Measurements from ENCODE around the gene SHC2.

SHC2 gene

DNA sequence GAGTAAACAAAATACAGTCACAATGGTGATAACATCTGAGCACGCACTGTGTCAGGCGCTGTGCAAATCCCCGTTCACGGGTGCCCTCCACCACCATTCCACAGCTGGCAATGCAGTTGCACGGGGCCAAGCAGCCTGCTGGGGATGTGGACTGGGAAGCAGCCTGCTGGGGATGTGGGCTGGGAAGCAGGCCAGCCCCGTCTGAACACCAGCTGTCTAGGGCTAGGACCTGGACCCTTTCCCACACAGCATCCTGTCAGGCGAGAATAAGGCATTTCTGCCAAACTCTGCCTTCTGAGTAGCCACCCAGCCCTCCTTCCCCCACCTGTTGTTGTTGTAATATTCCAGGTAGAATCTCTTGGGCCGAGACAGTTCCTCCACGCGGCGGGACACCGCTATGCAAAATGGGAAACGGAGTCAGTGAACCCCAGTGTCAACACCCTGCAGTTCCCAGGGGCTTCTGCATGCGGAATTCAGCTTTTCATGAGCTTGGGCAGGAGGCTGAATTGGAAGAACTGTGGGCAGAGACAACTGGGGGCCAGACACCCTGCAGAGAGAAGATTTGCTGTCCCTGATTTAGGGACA is 88.4 kb downstream of the SHC2 start:
- no peak for DNase-seq (ENCODE audit: low spot score)

- DNase-seq (ENCODE audit: low spot score): no peak
These were observed 89.2 kb downstream of the SHC2 start for GRCh38 chr19:371501-372168.

DNA sequence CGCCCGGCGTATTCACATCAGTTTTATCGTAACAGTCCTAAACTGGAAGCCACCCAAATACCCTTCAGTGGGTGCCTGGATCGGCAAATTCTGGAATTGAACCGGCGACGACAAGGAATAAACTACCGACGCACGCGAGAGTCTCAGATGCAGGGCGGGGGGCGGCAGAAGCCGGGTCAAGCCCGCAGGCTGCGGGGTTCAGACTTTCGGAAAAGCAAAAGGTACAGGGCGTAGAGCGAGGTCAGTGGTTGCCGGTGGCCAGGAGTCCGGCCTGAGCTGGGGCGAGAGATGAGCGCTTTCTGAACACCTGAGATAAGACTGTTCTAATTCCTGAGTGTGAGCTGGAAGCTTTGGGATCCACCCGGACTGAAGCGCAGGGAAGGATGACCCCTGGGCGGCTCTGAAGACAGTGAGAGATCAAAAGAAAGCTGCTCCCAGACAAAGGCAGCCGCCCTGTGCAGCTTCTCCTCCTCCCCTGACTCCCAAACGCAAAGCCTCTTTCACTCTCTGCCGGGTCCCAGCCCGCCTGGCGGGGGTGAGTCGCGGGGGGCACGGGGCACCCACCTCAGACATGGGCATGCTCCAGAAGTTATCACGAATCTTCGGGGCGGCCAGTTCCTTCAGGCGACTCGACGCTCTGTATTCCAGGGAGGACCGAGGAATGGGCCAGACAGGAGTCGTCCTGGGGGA is 90.0 kb downstream of the SHC2 start:
- DNase-seq (ENCODE audit: low spot score): no peak

DNA sequence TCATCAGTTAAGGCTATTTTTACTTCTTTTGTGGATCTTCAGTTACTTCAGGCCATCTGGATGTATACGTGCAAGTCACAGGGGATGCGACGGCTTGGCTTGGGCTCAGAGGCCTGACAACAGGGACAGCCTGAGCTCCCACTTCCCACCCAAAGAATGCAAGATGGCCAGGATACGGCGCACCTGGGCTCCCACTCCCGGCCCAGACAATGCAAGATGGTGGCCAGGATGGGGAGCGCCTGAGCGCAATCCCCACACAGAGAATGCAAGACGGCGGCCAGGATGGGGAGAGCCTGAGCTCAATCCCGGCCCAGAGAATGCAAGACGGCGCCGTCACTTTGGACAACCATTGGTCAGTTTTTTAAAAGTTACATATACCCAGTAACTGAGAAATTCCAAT is 91.0 kb downstream of the SHC2 start:
- no peak for DNase-seq (ENCODE audit: low spot score)

DNA sequence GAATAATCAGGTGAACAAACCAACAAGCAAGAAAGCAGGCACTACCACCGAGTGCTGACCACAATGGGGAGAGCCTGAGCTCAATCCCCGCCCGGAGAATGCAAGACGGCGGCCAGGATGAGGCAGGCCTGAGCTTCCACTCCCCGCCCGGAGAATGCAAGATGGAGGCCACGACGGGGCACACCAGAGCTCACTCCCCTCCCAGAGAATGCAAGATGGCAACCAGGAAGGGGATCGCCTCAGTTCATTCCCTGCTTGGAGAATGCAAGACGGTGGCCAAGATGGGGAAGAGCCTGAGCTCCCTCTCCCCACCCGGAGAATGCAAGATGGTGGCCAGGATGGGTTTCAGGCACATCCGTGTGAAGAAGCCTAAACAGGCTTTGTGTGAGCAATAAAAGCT is 91.6 kb downstream of the SHC2 start:
- no peak for DNase-seq (ENCODE audit: low spot score)

GRCh38 chr19:368630-369024 is 92.2 kb downstream of the SHC2 start:
- no peak for DNase-seq (ENCODE audit: low spot score)

DNA sequence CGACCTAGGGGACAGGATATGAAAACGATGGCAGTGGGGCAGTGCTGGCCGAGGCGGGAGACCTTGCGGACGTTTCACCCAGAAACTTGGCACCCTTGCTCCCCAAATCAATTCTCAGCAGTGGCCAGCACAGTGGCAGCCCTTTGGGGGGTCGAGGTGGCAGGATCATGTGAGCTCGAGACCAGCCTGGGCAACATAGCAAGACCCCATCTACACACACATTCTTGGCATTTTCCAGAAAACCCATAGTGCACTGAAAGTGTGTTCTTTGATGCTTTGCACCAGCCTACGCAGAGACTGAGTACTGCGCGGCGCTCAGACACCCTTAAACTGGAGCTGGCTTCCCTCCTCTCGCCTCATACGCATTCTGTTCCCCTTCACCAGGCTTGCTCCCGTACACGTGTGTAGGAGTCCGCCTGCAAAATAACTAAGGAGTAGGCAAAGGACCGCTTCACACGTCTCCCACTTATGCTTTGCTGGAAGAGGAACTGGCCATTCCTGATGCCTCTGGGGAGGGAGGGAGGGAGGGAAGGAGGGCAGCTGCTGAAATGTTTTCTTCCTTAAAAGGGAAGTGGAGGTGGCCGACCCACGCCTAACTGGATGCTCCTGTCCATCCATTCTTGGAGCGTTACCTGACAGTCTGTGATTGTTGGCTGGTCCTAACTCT is 92.7 kb downstream of the SHC2 start:
- DNase-seq (ENCODE audit: low spot score): no peak

DNA sequence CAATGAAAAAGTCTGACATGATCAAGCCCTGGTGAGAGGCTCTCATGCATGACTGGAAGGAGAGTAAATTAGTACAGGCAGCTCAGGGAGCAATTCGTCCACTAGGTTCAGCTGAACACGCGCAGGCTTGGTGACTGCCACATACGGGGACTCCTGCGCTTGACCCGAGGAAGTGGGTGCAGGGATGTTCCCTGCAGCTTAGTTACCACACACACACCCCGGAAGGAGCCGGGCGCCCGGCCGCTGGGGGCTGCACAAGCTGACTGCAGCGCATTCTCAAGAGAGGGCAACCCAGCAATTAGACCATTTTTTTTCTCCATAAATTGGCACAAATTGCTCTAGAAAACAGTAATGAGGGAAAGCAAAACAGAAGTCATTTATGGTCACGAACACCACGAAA is 93.3 kb downstream of the SHC2 start:
- no peak for DNase-seq (ENCODE audit: low spot score)

GRCh38 chr19:366951-367350 is 93.9 kb downstream of the SHC2 start:
- DNase-seq (ENCODE audit: low spot score): no peak

All from putamen (tissue), 1 donor.